HS-5 (cell line): ENCODE measurements around the gene PRC1.
A peak's percentile ranks its signal among the peaks of the same experiment; 100 is the strongest.
"Not testable (repeated sequence)": the region's sequence is repeated elsewhere in the genome, so short reads cannot be mapped to it uniquely, and the experiment has no call there.

ENCODE experiments used
- DNase-seq: peaks from one replicate; pipeline ENCODE4 v3.0.0-alpha.2; 2012; ENCODE audit warnings: low read depth

PRC1 gene

GRCh38 chr15:90934256-90934948 lies 59.9 kb downstream of the PRC1 start:
- peak; percentile 36 for DNase-seq

- no peak for DNase-seq
Measured at GRCh38 chr15:90933301-90933700, 61.0 kb downstream of the PRC1 start.

DNA sequence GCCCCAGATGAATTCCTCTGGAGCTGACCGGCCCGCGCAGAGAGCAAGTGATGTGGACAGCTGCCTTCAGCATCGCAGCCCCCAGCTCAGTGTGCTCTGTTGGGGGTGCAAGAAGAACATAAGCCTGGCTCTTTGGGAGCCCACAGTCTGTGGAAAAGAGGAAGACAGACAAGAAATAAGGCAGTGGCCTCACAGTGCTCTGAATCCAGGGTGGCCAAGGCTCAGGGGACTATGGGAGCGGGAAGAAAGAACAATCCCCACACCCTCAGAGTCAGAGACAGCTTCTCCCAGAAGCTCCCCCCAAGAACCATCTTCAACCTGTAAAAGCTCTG lies 61.7 kb downstream of the PRC1 start:
- DNase-seq, result no peak

GRCh38 chr15:90931828-90932659 lies 62.3 kb downstream of the PRC1 start, which contains the start of gene HDDC3:
Gene HDDC3 (minus strand): TSS chr15:90932549. CDS start chr15:90932540, 9 bp downstream.
- DNase-seq, result no peak

GRCh38 chr15:90931575-90931827 lies 62.8 kb downstream of the PRC1 start:
- no peak for DNase-seq

GRCh38 chr15:90930861-90931574 lies 63.3 kb downstream of the PRC1 start:
- DNase-seq, result no peak

- DNase-seq, result no peak
Measured at GRCh38 chr15:90929246-90930019, 64.9 kb downstream of the PRC1 start.

- not testable (repeated sequence) for DNase-seq
Measured at GRCh38 chr15:90928106-90928505, 66.2 kb downstream of the PRC1 start.

- DNase-seq, result not testable (repeated sequence)
Measured at GRCh38 chr15:90926766-90927165, 67.6 kb downstream of the PRC1 start.

DNA sequence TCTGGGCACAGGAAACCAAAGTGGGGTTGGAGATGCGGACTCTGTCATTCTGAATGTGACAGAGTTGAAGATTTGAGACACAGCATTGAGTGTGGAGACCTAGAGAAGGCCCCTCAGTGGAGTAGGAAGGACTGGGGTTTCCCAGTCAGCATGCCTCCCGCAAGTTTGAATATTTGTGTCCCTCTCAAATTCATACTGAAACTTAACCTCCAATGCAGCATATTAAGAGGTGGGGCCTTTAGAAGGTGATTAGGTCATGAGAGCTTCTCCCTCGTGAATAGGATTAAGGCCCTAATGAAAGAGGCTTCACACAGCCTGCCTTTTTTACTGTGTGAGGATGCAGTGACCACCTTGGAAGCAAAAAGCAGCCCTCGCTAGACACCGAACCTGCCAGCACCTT lies 70.0 kb downstream of the PRC1 start:
- DNase-seq, result no peak

DNA sequence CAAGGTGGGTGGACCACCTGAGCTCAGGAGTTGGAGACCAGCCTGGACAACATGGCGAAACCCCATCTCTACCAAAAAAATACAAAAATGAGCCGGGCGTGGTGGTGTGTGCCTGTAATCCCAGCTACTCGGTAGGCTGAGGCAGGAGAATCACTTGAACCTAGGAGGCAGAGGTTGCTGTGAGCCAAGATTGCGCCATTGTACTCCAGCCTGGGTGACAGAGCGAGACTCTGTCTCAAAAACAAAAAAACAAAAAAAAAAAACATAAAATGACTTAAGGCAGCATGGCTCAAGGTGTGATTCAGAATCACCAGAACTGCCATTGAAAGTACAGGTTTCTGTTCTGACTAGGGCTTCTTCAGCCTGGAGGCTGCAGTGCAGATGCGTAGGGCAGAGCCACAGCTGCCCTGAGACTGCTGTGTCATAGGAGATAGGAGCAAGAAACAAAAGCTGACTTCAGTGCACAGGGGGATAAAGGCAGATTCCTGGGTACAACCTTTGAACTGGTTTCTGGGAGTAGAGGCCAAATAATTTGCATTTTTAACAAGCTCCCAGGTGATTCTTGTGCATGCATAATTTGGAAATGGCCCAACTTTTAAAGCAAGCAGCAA lies 71.5 kb downstream of the PRC1 start:
- DNase-seq, result not testable (repeated sequence)

GRCh38 chr15:90921887-90922286 lies 72.4 kb downstream of the PRC1 start:
- DNase-seq, result no peak

DNA sequence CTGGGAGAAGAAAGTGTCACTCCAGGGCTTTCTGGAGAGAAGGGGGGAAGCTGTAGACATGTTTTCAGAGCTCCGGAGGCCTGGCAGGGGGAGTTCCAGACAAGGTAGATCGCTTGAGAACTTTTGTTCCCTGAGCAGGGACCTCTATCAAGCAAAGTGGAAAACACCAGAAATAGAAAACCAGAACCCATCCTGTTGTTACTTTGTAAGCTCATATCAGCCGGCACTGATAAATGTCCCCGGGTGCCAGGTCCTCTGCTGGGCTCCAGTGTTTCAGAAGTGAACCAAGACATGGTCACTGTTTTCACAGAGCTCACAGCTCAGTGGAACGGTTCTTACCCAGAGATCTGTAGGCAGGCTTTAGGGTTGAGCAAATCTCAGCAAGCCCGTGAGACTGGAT lies 75.5 kb downstream of the PRC1 start:
- DNase-seq, result no peak

DNA sequence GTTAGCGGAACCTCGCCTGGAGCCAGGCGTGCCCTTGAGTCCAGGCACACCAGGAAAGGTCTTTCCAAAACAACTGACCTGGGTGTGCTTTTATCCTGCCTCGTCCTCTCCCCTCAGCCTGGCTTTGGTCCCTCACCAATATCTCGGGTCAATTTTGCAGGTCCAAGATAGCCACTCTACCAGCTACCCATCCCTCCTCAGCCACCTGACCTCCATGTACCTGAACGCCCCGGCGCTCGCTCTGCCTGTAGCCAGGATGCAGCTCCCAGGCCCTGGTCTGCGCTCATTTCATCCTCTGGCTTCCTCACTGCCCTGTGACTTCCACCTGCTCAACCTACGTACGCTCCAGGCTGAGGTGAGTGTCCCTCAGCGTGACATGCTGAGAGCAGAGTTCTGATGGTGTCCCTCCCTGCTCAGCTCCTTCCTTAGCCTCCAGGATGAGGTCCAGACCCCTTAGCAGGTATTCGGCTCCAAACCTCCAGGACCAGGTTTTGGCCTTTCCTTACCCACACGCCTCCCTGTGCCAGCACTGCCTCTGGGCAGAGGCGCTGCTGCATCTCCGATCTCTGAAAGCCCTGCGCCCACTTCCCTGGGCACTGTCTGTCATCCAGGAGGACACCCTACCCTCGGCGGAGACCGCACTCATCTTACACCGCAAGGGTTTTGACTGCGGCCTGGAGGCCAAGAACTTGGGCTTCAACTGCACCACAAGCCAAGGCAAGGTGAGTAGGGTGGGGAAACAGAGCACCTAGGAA lies 76.1 kb downstream of the PRC1 start:
- no peak for DNase-seq

DNA sequence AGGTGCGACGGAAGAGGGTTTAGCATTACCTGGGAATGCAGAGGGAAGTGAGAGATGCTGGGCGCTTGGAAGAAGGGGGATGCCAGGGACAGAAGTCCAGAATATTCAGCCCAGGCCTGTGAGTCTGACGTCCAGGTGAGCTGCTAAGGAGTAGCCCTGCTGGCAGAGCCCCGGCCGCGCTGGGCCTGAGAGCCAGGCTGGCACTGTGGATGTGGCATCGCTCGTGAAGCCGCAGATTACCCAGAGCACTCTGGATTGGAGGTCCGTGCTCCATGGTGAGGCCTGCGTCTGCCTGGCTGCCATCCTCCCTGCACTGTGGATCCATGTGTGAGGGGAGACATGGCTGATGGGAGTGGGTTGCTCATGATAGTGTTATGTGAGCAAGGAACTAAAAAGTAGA lies 76.8 kb downstream of the PRC1 start:
- DNase-seq, result no peak

- no peak for DNase-seq
Measured at GRCh38 chr15:90916461-90916860, 77.9 kb downstream of the PRC1 start.
